OCI-LY7 (cell line): ENCODE data around the gene ZNRF4. TPM values are rescaled to one million over a fixed set of nuclear protein-coding genes. Genes with fewer than 3 reads are reported as not detected.

Experiments
- BruUV-seq: library from RNA; stranded (reverse); fragments of 400-500 nt; replicated peaks from 2 replicates; lab custom pipeline; 2021; lab: Mats Ljungman, UMichigan
- CTCF ChIA-PET: fragments of 300-600 bp; sonication (Branson Sonifier 250); formaldehyde crosslinking; loops from one replicate; lab custom pipeline; 2022; ENCODE audit warnings: antibody characterized with exemption; ENCODE audit not compliant: unreplicated experiment; lab: Charles Lee
- POLR2A ChIA-PET: fragments of 300-600 bp; sonication (Branson Sonifier 250); formaldehyde crosslinking; loops from one replicate; lab custom pipeline; 2022; ENCODE audit warnings: antibody characterized with exemption; lab: Charles Lee
- DNase-seq: peaks from one replicate; pipeline ENCODE4 v3.0.0-alpha.2; 2015; ENCODE audit warnings: low spot score
- H2AFZ ChIP-seq: fragments of 200-600 bp; sonication (generic), shearing (Covaris generic); 2 replicates; pipeline ENCODE4 v1.6.1; 2014; ENCODE audit warnings: mild to moderate bottlenecking, antibody characterized with exemption, low read length, moderate library complexity
- H3K27ac ChIP-seq: fragments of 200-600 bp; sonication (generic); 2 replicates; pipeline ENCODE4 v1.5.1; 2014; ENCODE audit warnings: mixed run types, low read depth, mild to moderate bottlenecking, moderate library complexity, low read length, inconsistent platforms; ENCODE audit not compliant: poor library complexity, severe bottlenecking
- H3K36me3 ChIP-seq: fragments of 200-600 bp; sonication (generic); 2 replicates; pipeline ENCODE4 v1.6.1; 2014; ENCODE audit warnings: mild to moderate bottlenecking, antibody characterized with exemption, low read length, moderate library complexity, mixed read lengths; ENCODE audit not compliant: insufficient read depth
- H3K4me1 ChIP-seq: fragments of 200-600 bp; sonication (generic); 2 replicates; pipeline ENCODE4 v1.5.1; 2014; ENCODE audit warnings: mild to moderate bottlenecking, low read length; ENCODE audit not compliant: insufficient read depth, poor library complexity, severe bottlenecking
- H3K4me2 ChIP-seq: fragments of 200-600 bp; sonication (generic); 2 replicates; pipeline ENCODE4 v1.6.1; 2014; ENCODE audit warnings: mild to moderate bottlenecking, low read length
- H3K4me3 ChIP-seq: fragments of 200-600 bp; sonication (generic); 2 replicates; pipeline ENCODE4 v1.5.1; 2014; ENCODE audit warnings: mild to moderate bottlenecking, low read depth, low read length; ENCODE audit not compliant: poor library complexity, severe bottlenecking
- H3K79me2 ChIP-seq: fragments of 200-600 bp; sonication (generic); 2 replicates; pipeline ENCODE4 v1.6.1; 2016; ENCODE audit warnings: low read depth, mild to moderate bottlenecking, low read length, moderate library complexity, mixed read lengths; ENCODE audit not compliant: insufficient read depth
- H3K9me2 ChIP-seq: fragments of 200-600 bp; sonication (generic); 2 replicates; pipeline ENCODE4 v1.6.1; 2016; ENCODE audit warnings: mild to moderate bottlenecking, low read length, mixed read lengths; ENCODE audit not compliant: insufficient read depth
- H3K9me3 ChIP-seq: fragments of 200-600 bp; sonication (generic); 2 replicates; pipeline ENCODE4 v1.6.1; 2014; ENCODE audit warnings: mild to moderate bottlenecking, mixed run types, low read length, mixed read lengths
- H4K20me1 ChIP-seq: fragments of 200-600 bp; sonication (generic); 2 replicates; pipeline ENCODE4 v1.6.1; 2014; ENCODE audit warnings: mild to moderate bottlenecking, antibody characterized with exemption, low read length, moderate library complexity, mixed read lengths; ENCODE audit not compliant: insufficient read depth
- CTCF ChIP-seq: fragments of 200-600 bp; sonication (generic); conservative IDR thresholded peaks from 2 replicates; pipeline ENCODE4 v1.5.1; 2014; ENCODE audit warnings: mild to moderate bottlenecking, antibody characterized with exemption, low read length, moderate library complexity, mixed read lengths
- EZH2phosphoT487 ChIP-seq: fragments of 200-600 bp; sonication (generic); IDR thresholded peaks from 2 replicates; pipeline ENCODE4 v1.6.1; 2018; ENCODE audit warnings: low read depth, borderline replicate concordance, mild to moderate bottlenecking, mixed run types, antibody characterized with exemption, low read length, moderate library complexity, mixed read lengths
- intact Hi-C: fragments of 100-400 bp; cut with micrococcal nuclease; formaldehyde crosslinking; loops from one replicate; pipeline ENCODE4 v1.10.0; 2022; ENCODE audit not compliant: unreplicated experiment
- total RNA-seq, 2 experiments: library from RNA; depleted of rRNA in 1 of 2; stranded (reverse); fragments of >200 nt in 1 of 2; shearing (Covaris generic) in 1 of 2; gene quantifications; 2 replicates each; pipeline ENCODE4 v1.2.3, GENCODE V29; 2014 to 2022

Gene ZNRF4
- total RNA-seq, 2 experiments from 2014 or later: not detected

GRCh38 chr19:5487222-5487621 lies 32.0 kb downstream of the ZNRF4 start:
- no peak overlapping the region for H3K4me3 ChIP-seq
- no peaks in the 10 kb centered on the region for H3K36me3 ChIP-seq
- no peaks in the 10 kb centered on the region for H3K4me1 ChIP-seq
- H3K27ac ChIP-seq: no peak overlapping the region
- no peaks in the 10 kb centered on the region for H3K79me2 ChIP-seq
- intact Hi-C loops: no loop called here
- H4K20me1 ChIP-seq: no peaks in the 10 kb centered on the region
- H2AFZ ChIP-seq: no peak overlapping the region
- no TSS peak for BruUV-seq
- ChIA-PET POLR2A (interaction anchor here (0.7 kb wide), 1 partner anchor 413 kb away, joined by 4 read pairs; no protein-coding TSS in a partner anchor), CTCF (no interaction called here)
- no peak overlapping the region for H3K4me2 ChIP-seq
- H3K9me2 ChIP-seq: no peaks in the 10 kb centered on the region
- no peak for DNase-seq
- no peaks in the 10 kb centered on the region for H3K9me3 ChIP-seq
- TF ChIP-seq CTCF: no peak
- TF ChIP-seq EZH2phosphoT487: no peak

- Histone ChIP-seq H3K9me2 (no peaks in the 10 kb centered on the region), H3K4me1 (no peaks in the 10 kb centered on the region), H4K20me1 (no peaks in the 10 kb centered on the region), H2AFZ (no peak overlapping the region), H3K79me2 (no peaks in the 10 kb centered on the region), H3K4me3 (no peak overlapping the region), H3K36me3 (no peaks in the 10 kb centered on the region), H3K27ac (no peak overlapping the region), H3K9me3 (no peaks in the 10 kb centered on the region), H3K4me2 (no peak overlapping the region)
- no peak for TF ChIP-seq EZH2phosphoT487
- TF ChIP-seq CTCF: no peak
- ChIA-PET CTCF (no interaction called here), POLR2A (no interaction called here)
- intact Hi-C loops: no loop called here
- no TSS peak for BruUV-seq
- no peak for DNase-seq
Observed at GRCh38 chr19:5489551-5489950, 34.3 kb downstream of the ZNRF4 start.

- H4K20me1 ChIP-seq: no peaks in the 10 kb centered on the region
- no peaks in the 10 kb centered on the region for H3K4me1 ChIP-seq
- no peak for TF ChIP-seq CTCF
- TF ChIP-seq EZH2phosphoT487: no peak
- no peak for DNase-seq
- no peaks in the 10 kb centered on the region for H3K36me3 ChIP-seq
- POLR2A ChIA-PET: no interaction called here
- H3K9me3 ChIP-seq: no peaks in the 10 kb centered on the region
- BruUV-seq: no TSS peak
- H2AFZ ChIP-seq: no peak overlapping the region
- H3K4me3 ChIP-seq: no peak overlapping the region
- H3K79me2 ChIP-seq: no peaks in the 10 kb centered on the region
- no peak overlapping the region for H3K27ac ChIP-seq
- CTCF ChIA-PET: no interaction called here
- intact Hi-C loops: no loop called here
- H3K9me2 ChIP-seq: no peaks in the 10 kb centered on the region
- H3K4me2 ChIP-seq: no peak overlapping the region
Observed at GRCh38 chr19:5491565-5491964, 36.3 kb downstream of the ZNRF4 start.
